Cardiac atrium fibroblast (primary cell): ENCODE measurements around the gene RNF215. TPM values are rescaled to one million over a fixed set of nuclear protein-coding genes. Genes with fewer than 3 reads are reported as not detected.

Experiments used
- total RNA-seq: library from RNA; depleted of rRNA; stranded (reverse); fragments of >200 nt; gene quantifications from 2 replicates; pipeline ENCODE4 v1.2.3, GENCODE V29; 2015

Gene RNF215
- 14.8 and 31.3 TPM in 2 replicates for total RNA-seq

GRCh38 chr22:30386960-30387827 is at the start of gene RNF215:
TSS of gene RNF215 (minus strand) at chr22:30387411. CDS start at chr22:30387313, 98 bp downstream.

GRCh38 chr22:30425616-30426387 is 38.6 kb upstream of the RNF215 start, which contains the start of gene MTFP1:
TSS of gene MTFP1 (plus strand) at chr22:30425768. CDS start at chr22:30425880, 112 bp downstream.

GRCh38 chr22:30396871-30397655 is 9.9 kb upstream of the RNF215 start, which contains the start of gene SEC14L2:
TSS of gene SEC14L2 (plus strand) at chr22:30397018. CDS start at chr22:30397117, 99 bp downstream.

GRCh38 chr22:30356449-30357235 is 30.6 kb downstream of the RNF215 start, which contains the start of the genes CCDC157 and SF3A1:
TSS of gene CCDC157 (plus strand) at chr22:30357007. CDS start at chr22:30366001, 8,994 bp downstream.
TSS of gene SF3A1 (minus strand) at chr22:30356894. CDS start at chr22:30356792, 102 bp downstream.

Other genes starting within 250 kb of the RNF215 start
- 2.0 and 9.7 TPM in 2 replicates for gene LIF, start 140.7 kb downstream of the RNF215 start, total RNA-seq
- not detected in 2 replicates for gene OSM, start 120.6 kb downstream of the RNF215 start, total RNA-seq
- gene CASTOR1, start 97.9 kb downstream of the RNF215 start, total RNA-seq: 19.1 and 20.8 TPM in 2 replicates
- gene TBC1D10A, start 60.5 kb downstream of the RNF215 start, total RNA-seq: 15.1 and 23.5 TPM in 2 replicates
- gene SF3A1, start 30.5 kb downstream of the RNF215 start, total RNA-seq: 16.1 and 25.1 TPM in 2 replicates
- gene CCDC157, start 30.4 kb downstream of the RNF215 start, total RNA-seq: 2.0 and 2.9 TPM in 2 replicates
- 24.6 and 38.6 TPM in 2 replicates for gene SEC14L2, start 9.6 kb upstream of the RNF215 start, total RNA-seq
- gene MTFP1, start 38.4 kb upstream of the RNF215 start, total RNA-seq: 15.0 and 20.3 TPM in 2 replicates
- not detected in 2 replicates for gene SEC14L3, start 84.6 kb upstream of the RNF215 start, total RNA-seq
- 0.49 TPM in 1 of 2 replicates, not detected in the other for gene SEC14L4, start 118.3 kb upstream of the RNF215 start, total RNA-seq
- not detected in 2 replicates for gene SEC14L6, start 159.3 kb upstream of the RNF215 start, total RNA-seq
- not detected in 2 replicates for gene GAL3ST1, start 187.3 kb upstream of the RNF215 start, total RNA-seq
- gene PES1, start 204.5 kb upstream of the RNF215 start, total RNA-seq: 84.7 and 90.6 TPM in 2 replicates
- 17.5 and 34.8 TPM in 2 replicates for gene TCN2, start 219.8 kb upstream of the RNF215 start, total RNA-seq
- 9.0 and 9.1 TPM in 2 replicates for gene SLC35E4, start 248.4 kb upstream of the RNF215 start, total RNA-seq